Liver (tissue), 9 donors: Measurements from ENCODE around the gene NR1D1. TPM values are rescaled to one million over a fixed set of nuclear protein-coding genes. Genes with fewer than 3 reads are reported as not detected.

Source experiments
- DNase-seq: peaks from one replicate; pipeline ENCODE4 v3.0.0-alpha.2; 2017; ENCODE audit warnings: low spot score
- H3K27ac ChIP-seq, 2 donors: one replicate each; pipeline ENCODE4 v1.7.0; 2013; ENCODE audit warnings: inconsistent platforms in 2 of 2, low read length in 2 of 2, control low read depth in 1 of 2, low read depth in 1 of 2, mild to moderate bottlenecking in 1 of 2
- H3K27me3 ChIP-seq, 4 donors: one replicate each; pipeline versions ENCODE4 v1.6.1 to v1.7.0; 2013; ENCODE audit warnings: low read length in 3 of 4, inconsistent platforms in 1 of 4, mild to moderate bottlenecking in 1 of 4, moderate library complexity in 1 of 4; ENCODE audit not compliant: control insufficient read depth in 4 of 4, insufficient read depth in 4 of 4
- H3K36me3 ChIP-seq, 4 donors: one replicate each; pipeline versions ENCODE4 v1.6.1 to v1.7.0; 2013; ENCODE audit warnings: low read length in 3 of 4, mild to moderate bottlenecking in 3 of 4, low read depth in 1 of 4, moderate library complexity in 1 of 4; ENCODE audit not compliant: control insufficient read depth in 4 of 4, insufficient read depth in 3 of 4
- H3K4me1 ChIP-seq, 4 donors: one replicate each; pipeline versions ENCODE4 v1.6.1 to v1.7.0; 2013; ENCODE audit warnings: low read length in 3 of 4, mild to moderate bottlenecking in 3 of 4, moderate library complexity in 1 of 4; ENCODE audit not compliant: control insufficient read depth in 4 of 4, insufficient read depth in 4 of 4
- H3K4me3 ChIP-seq, 3 donors: one replicate each; pipeline versions ENCODE4 v1.6.1 to v1.7.0; 2013; ENCODE audit warnings: low read length in 3 of 3, control low read depth in 1 of 3, low read depth in 1 of 3, mild to moderate bottlenecking in 1 of 3
- H3K9ac ChIP-seq, 2 donors: one replicate each; pipeline ENCODE4 v1.7.0; 2013; ENCODE audit warnings: low read length in 2 of 2, mild to moderate bottlenecking in 2 of 2, moderate library complexity in 2 of 2, control low read depth in 1 of 2, low read depth in 1 of 2
- H3K9me3 ChIP-seq, 4 donors: one replicate each; pipeline versions ENCODE4 v1.6.1 to v1.7.0; 2013; ENCODE audit warnings: low read length in 3 of 4; ENCODE audit not compliant: control insufficient read depth in 4 of 4
- EGR1 ChIP-seq, 2 donors: IDR thresholded peaks; 2 replicates each; pipeline ENCODE4 v1.6.1; 2016 to 2018; ENCODE audit warnings: antibody characterized with exemption in 2 of 2, low read depth in 2 of 2
- FOXA1 ChIP-seq: IDR thresholded peaks from 2 replicates; pipeline ENCODE4 v1.6.1; 2016; ENCODE audit warnings: antibody characterized with exemption
- FOXA2 ChIP-seq: IDR thresholded peaks from 2 replicates; pipeline ENCODE4 v1.6.1; 2016; ENCODE audit warnings: antibody characterized with exemption
- GABPA ChIP-seq, 2 donors: IDR thresholded peaks in 1 of 2; conservative IDR thresholded peaks in 1 of 2; 2 replicates each; pipeline ENCODE4 v1.6.1; 2016; ENCODE audit warnings: antibody characterized with exemption in 2 of 2, mild to moderate bottlenecking in 1 of 2, moderate library complexity in 1 of 2
- JUND ChIP-seq, 2 donors: IDR thresholded peaks; 2 replicates each; pipeline ENCODE4 v1.6.1; 2016; ENCODE audit warnings: antibody characterized with exemption in 2 of 2
- RXRA ChIP-seq, 2 donors: IDR thresholded peaks; 2 replicates each; pipeline ENCODE4 v1.6.1; 2017 to 2018; ENCODE audit warnings: antibody characterized with exemption in 2 of 2, mild to moderate bottlenecking in 1 of 2
- SP1 ChIP-seq: IDR thresholded peaks from 2 replicates; pipeline ENCODE4 v1.6.1; 2018; ENCODE audit warnings: antibody characterized with exemption, mild to moderate bottlenecking
- TAF1 ChIP-seq: conservative IDR thresholded peaks from 2 replicates; pipeline ENCODE4 v1.6.1; 2016; ENCODE audit warnings: antibody characterized with exemption, mild to moderate bottlenecking
- ZBTB33 ChIP-seq: IDR thresholded peaks from 2 replicates; pipeline ENCODE4 v1.6.1; 2016; ENCODE audit warnings: antibody characterized with exemption
- WGBS: extraction: QIAGEN DNeasy Blood & Tissue Kit; methylation state at CpG from one replicate; pipeline ENCODE4 v1.1.7; 2013; 5-methylcytosine and 5-hydroxymethylcytosine counted together
- polyA plus RNA-seq, 2 donors: library from polyadenylated mRNA; stranded (reverse) in 1 of 2; unstranded in 1 of 2; fragments of 200-250 nt in 1 of 2; fragments of >200 nt in 1 of 2; fragmentation: Nextera tagmentation in 1 of 2; extraction: Ambion mirVana in 1 of 2; gene quantifications; one replicate each; pipeline versions ENCODE4 v1.2.1 to v1.2.3, GENCODE V29; 2013 to 2015
- total RNA-seq, 2 donors: library from RNA; depleted of rRNA; stranded (reverse); fragments of >200 nt; gene quantifications; one replicate each; pipeline ENCODE4 v1.2.3, GENCODE V29; 2014
- TF ChIP-seq, protein P1 (sequence below): IDR thresholded peaks from 2 replicates; pipeline ENCODE4 v1.6.1; 2016; ENCODE audit warnings: antibody characterized with exemption
- donor health status: healthy.
- donor health status: healthy.
- donor health status: healthy.
- donor health status: healthy.
- donor health status: healthy.

NR1D1 gene
- total and polyA plus RNA-seq, 4 donors, result 0.84 to 13.7 (median 5.6) TPM

DNA sequence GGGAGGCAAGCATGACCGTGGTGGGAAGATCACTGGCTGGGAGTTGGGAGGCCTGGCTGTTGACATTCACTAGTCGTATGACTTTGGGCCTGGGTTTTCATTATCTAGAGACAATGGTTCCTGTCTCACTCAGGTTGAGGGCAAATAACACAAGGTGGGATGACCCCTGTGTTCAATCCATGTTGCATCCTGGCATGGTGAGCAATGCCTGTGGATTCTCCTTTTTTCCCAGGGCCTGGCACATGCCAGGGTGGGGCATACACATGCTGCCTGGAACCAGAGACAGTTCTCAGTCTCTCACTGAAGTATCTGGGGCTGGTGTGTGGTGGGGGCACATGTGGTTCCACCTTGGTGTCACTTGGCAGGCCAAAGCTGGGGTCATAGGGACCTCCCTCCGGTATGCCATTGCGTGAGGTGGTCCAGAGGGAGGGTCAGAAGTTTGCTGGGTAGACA is 32.2 kb downstream of the NR1D1 start:
- no peak for DNase-seq

DNA sequence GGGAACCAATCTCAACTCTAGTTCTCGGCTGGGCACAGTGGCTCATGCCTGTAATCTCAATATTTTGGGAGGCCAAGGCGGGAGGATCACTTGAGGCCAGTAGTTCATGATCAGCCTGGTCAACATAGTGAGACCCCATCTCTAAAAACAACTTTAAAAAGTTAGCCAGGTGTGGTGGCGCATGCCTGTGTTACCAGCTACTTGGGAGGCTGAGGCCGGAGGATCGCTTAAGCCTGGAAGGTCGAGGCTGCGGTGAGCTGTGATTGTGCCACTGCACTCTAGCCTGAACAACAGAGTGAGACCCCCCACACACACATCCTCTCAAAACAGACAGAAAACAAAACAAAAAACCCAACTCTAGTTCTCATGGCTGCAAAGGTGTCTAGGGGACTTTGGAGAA is 32.7 kb downstream of the NR1D1 start:
- TF ChIP-seq EGR1 (IDR thresholded peaks at IDR 0.05; ENCODE audit: low read depth in 2 of 2) (no peak), RXRA (IDR thresholded peaks at IDR 0.05) (no peak), FOXA2 (no peak)
- Histone ChIP-seq H3K27me3 (no peaks in the 10 kb centered on the region), H3K9me3 (no peaks in the 10 kb centered on the region), H3K27ac (peak overlapping the region in 1 of 2 donors; percentile 36), H3K4me1 (peaks cover 19 to 71% (median 52%) of the 10 kb centered on the region in 4 donors), H3K36me3 (no peaks in the 10 kb centered on the region), H3K9ac (no peak overlapping the region), H3K4me3 (no peak overlapping the region)
- no peak for DNase-seq
- 98% methylated on average over 7 of the region's 7 CpGs for whole genome bisulfite sequencing

More for the DNA sequence above, 32.2 kb downstream of the NR1D1 start:
- no peak overlapping the region for H3K4me3 ChIP-seq
- H3K27ac ChIP-seq, result peak overlapping the region; percentile 1 to 36
- no peak overlapping the region for H3K9ac ChIP-seq
- 80% methylated on average over 4 of the region's 4 CpGs for WGBS
- no peaks in the 10 kb centered on the region for H3K9me3 ChIP-seq
- TF ChIP-seq, protein P1, sequence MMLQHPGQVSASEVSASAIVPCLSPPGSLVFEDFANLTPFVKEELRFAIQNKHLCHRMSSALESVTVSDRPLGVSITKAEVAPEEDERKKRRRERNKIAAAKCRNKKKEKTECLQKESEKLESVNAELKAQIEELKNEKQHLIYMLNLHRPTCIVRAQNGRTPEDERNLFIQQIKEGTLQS, result no peak
- no peaks in the 10 kb centered on the region for H3K27me3 ChIP-seq
- peaks cover 20 to 74% (median 54%) of the 10 kb centered on the region in 4 donors for H3K4me1 ChIP-seq
- no peaks in the 10 kb centered on the region for H3K36me3 ChIP-seq

- WGBS, result 82% methylated on average over 11 of the region's 11 CpGs
- TF ChIP-seq ZBTB33 (no peak), EGR1 (IDR thresholded peaks at IDR 0.05; ENCODE audit: low read depth in 2 of 2) (no peak), GABPA (IDR thresholded peaks at IDR 0.05 in 1 of 2, conservative IDR thresholded peaks at IDR 0.05 in 1 of 2) (no peak), JUND (IDR thresholded peaks at IDR 0.05) (no peak), FOXA1 (no peak), TAF1 (no peak), SP1 (no peak)
- no peak for DNase-seq
- Histone ChIP-seq H3K9ac (no peak overlapping the region), H3K4me3 (no peak overlapping the region), H3K27me3 (no peaks in the 10 kb centered on the region), H3K27ac (no peak overlapping the region), H3K36me3 (no peaks in the 10 kb centered on the region), H3K4me1 (peaks cover 4 to 57% (median 39%) of the 10 kb centered on the region in 4 donors), H3K9me3 (no peaks in the 10 kb centered on the region)
Measured at GRCh38 chr17:40065769-40066510, 34.4 kb downstream of the NR1D1 start.
